Activated CD4-positive, alpha-beta T cell treated with anti-CD3 and anti-CD28 coated beads, Interleukin-10, Interleukin-2, amounts not matched to agents 100 ng/mL and 50 ng/mL, durations not matched to agents 16 hours and 8 hours (primary cell): ENCODE results near the gene F10.

Experiments used
- DNase-seq: peaks from one replicate; pipeline ENCODE4 v3.0.0-alpha.2; 2020

The F10 gene

GRCh38 chr13:113176822-113177221 lies 54.2 kb downstream of the F10 start:
- DNase-seq: no peak

DNA sequence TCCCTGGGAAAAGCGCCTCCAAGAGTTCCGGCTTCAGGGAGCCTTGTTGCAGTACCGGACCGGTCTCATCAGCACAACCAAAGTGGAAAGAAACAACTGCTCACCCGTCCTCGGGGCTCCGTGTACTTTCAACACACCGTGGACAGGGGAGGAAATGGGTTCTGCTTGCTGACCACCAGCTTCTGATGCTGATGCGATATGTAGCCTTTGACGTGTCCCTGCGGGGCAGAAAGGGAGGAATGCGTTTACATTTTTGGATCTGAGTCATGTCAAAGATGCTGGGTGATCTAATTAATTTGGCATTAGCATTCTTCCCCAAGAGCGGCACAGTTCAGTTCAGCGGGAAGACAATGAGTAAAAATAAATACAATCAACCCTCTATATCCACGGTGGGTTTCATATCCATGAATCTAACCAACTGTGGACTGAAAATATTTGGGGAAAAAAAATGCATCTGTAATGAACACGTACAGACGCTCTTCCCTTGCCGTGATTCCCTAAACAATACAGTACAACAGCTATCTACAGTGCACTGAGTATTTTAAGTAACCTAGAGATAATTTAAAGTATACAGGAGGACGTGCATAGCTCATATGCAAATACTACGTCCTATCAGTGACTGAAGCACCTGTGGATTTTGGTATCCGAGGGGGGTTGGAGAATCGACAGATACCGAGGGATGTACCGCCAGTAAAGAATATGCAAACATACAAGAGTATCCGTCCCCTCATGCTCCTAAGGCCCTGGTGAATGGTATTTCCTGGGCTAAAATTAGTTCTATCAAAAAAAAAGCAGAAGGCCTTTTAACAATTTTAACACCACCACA lies 55.7 kb downstream of the F10 start:
- no peak for DNase-seq

DNA sequence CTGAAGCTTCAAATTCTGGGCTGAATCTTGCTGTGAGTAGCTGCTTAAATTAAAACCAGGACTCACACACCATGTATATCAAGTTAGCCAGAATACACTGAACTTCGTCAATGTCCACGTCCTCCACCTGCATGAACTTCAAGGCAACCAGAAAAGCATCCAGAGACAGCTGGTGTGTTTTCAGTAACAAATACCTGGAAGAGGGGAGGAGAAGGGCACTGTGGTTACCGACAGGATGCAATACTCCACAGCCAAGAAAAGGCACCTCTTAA lies 56.2 kb downstream of the F10 start:
- DNase-seq: no peak

DNA sequence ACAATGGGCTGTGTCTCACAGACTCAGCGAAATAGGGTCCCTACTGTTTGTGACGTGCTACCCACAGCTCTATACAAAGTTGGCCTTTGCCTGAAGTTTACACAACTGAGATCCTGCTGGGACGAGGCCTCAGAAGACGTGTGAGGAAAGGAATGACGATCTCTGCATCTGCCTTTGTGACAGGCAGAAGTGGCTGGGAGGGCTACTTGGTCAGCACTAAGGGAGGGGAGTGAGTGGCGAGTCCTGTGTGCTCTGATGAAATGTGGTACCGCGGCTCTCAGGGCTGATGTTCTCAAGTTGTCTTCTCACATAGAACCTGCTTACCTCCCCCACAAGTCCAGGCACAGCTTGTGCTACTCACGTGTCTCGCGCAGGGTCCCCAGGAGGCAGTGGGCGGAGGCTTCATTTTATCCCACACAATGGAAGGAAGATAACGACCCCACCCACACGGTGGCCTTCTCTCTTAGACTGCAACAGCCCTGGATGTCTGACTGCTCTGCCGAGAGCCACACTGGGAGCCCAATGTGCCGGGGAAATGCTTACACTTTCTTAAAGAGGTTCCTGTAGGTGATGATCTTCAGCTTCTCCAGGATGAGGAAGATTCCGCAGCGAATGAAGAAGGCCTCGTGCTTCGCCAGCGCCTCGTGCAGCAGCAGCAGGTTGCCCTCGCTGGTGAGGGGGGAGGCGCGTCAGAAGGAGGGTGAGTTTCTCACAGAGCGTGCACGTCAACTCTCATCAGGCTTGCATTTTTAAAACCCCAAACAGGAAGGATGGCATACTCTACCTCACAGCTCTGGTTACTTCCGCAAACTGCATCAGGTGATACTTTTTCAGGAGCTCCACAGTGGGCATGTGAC lies 57.0 kb downstream of the F10 start:
- DNase-seq: no peak

DNA sequence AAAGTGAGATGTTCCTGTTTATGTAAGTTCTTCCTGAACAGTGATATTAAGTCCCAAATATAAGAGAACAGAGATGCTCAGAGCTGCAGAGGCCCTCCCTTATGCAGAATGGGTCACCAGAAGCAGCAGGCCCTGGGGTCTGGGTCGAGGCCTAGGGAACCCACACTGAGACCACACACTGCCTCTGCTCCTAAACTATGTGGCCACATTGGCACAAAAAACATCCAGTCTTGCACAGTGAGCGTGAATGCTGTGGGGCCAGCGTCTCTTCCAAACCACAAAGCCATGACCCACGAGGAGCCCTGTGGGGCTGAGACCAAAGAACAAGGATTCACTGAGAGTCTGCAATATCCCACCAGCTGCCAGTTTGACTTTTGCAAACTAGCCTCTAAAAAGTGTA lies 59.4 kb downstream of the F10 start:
- DNase-seq: no peak

- no peak for DNase-seq
Measured at GRCh38 chr13:113183450-113184129, 61.0 kb downstream of the F10 start.

- DNase-seq: peak; percentile 34
Measured at GRCh38 chr13:113184568-113185440, 62.2 kb downstream of the F10 start.

- DNase-seq: peak; percentile 20
Measured at GRCh38 chr13:113186061-113186900, 63.7 kb downstream of the F10 start.

- DNase-seq: peak; percentile 71
Measured at GRCh38 chr13:113187263-113187669, 64.7 kb downstream of the F10 start.

- no peak for DNase-seq
Measured at GRCh38 chr13:113187883-113188665, 65.5 kb downstream of the F10 start.

DNA sequence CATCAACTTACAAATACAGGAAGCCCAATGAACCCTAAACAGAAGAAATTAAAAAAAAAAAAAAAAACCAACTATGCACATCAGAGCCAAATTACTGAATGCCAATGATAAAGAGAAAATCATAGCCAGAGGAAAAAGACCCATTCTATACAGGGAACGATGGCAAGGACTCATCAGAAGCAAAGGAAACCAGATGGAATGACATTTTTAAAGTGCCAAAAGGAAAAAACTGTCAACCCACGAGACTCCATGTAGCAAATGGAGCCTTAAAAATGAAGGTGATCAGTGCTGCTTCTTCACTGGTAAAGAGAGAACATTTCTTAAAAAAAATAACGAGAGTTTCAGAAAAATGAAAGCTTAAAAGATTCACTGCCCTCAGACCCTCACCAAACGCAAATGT lies 67.6 kb downstream of the F10 start:
- no peak for DNase-seq

GRCh38 chr13:113192279-113192678 lies 69.7 kb downstream of the F10 start:
- no peak for DNase-seq

DNA sequence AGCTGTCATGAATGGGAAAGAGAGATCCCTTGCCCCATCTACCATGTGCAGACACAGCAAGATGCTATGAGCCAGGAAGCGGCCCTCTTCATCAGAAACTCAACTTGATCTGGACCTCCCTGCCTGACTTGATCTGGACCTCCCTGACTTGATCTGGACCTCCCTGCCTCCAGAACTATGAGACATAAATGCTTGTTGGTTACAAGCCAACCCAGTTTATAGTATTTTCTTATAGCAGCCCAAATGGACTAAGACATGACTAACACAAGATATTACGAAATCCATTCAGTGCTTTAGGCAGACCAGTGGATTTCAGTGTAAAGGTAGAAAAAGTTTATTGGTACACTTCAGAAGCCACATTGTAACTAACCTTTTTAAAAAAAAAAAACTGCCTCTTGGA lies 70.3 kb downstream of the F10 start:
- no peak for DNase-seq

GRCh38 chr13:113195360-113195759 lies 72.8 kb downstream of the F10 start:
- no peak for DNase-seq

DNA sequence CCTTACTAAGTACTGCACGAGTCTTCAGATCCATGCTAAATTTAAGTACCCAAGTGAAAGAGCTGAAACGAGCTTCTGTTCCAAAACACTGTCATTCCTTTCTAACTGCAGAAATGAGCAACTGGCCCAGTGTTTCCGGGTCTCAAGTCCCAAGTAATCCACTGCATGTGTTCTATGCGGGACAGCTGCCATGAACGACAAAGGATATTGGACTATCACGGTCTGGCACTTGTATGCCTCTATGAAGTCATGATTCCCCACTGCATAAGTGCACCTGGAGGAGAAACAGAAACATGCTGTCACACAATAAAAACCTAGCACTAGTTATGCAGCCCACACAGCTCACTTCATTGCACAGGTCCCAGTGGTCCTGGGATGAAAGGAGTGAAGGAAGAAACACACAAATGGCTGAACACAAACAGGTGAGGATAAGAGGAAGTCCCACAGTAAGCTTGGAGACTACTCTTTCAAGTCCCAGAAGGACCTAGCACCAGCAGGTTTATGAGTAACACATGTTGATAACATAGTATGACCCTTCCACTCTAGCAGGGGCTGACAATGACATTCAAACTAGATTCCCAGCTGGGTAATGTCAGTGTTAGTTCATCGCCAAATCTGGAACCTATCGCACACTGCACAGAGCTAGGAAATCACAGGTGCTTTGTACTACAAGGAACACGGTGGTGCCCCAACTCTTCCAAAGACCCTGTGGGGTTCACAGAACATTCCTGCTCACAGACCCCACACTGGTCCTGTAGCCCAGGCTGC lies 74.6 kb downstream of the F10 start:
- no peak for DNase-seq
